Esophagus squamous epithelium (tissue), 4 donors: Measurements from ENCODE around the gene TFAP2A.

Experiments used
- POLR2A ChIP-seq, 4 donors: fragments of 450-650 bp; IDR thresholded peaks; one replicate each; pipeline ENCODE4 v1.6.1; 2017; ENCODE audit warnings: antibody characterized with exemption in 4 of 4, mild to moderate bottlenecking in 4 of 4, moderate library complexity in 3 of 4
- TF ChIP-seq, protein P1 (sequence below), 6 experiments: fragments of 450-650 bp in 4 of 6; fragments of 200-600 bp in 2 of 6; sonication (generic) in 2 of 6; IDR thresholded peaks; one replicate each; pipeline ENCODE4 v1.5.1; 2016 to 2019; ENCODE audit warnings: antibody characterized with exemption in 6 of 6, mild to moderate bottlenecking in 4 of 6, moderate library complexity in 4 of 6

DNA sequence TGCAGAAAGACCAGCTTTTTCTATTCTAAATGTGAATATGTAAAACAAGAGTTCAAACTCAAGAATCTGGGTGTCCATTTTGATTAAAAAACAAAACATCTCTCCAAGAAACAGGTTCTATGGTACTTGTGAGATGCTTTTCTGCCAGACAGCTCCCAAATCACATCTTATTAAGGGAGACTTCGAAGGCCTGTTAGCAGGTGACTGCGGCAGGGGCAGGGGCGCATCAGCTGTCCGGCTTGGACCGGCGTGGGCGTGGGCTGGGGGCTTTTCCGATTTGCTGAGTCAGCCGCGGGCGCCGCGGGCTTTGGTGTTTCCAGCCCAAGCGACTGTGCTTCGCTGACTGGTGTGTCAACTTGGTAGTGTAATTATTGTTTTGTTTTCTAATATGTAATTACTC, 32.6 kb downstream of the TFAP2A start:
- TF ChIP-seq, protein P1, sequence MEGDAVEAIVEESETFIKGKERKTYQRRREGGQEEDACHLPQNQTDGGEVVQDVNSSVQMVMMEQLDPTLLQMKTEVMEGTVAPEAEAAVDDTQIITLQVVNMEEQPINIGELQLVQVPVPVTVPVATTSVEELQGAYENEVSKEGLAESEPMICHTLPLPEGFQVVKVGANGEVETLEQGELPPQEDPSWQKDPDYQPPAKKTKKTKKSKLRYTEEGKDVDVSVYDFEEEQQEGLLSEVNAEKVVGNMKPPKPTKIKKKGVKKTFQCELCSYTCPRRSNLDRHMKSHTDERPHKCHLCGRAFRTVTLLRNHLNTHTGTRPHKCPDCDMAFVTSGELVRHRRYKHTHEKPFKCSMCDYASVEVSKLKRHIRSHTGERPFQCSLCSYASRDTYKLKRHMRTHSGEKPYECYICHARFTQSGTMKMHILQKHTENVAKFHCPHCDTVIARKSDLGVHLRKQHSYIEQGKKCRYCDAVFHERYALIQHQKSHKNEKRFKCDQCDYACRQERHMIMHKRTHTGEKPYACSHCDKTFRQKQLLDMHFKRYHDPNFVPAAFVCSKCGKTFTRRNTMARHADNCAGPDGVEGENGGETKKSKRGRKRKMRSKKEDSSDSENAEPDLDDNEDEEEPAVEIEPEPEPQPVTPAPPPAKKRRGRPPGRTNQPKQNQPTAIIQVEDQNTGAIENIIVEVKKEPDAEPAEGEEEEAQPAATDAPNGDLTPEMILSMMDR (IDR thresholded peaks at IDR 0.05) = no peak
- no peak for TF ChIP-seq POLR2A (IDR thresholded peaks at IDR 0.05)
